ENCODE measurements around the gene DIS3L2.

DIS3L2 gene

GRCh38 chr2:232203936-232204335 lies 242.4 kb downstream of the DIS3L2 start:
- DNase-seq, result no peak

DNA sequence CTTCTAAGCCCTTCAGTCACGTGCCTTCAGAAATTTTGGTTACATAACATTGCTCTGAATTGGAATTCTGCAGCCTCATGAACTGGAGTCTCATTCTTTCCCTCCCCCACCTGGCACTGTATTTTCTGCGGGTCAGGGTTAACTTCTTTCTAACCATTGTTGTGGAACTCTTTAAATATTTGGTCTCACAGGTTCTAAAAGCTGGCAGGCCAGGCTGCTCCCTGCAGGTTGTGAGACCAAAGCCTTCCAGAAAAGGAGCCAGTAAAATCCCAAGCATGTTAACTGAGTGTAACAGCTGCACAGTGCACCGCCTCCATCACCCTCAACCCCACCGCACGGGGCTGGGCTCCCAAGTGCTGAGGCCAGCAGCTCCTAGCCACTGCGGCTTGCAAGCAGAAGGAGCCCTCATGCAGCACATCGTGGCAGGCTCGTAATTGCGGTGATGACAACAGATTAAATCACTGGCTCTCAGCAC lies 243.0 kb downstream of the DIS3L2 start:
- no peak for DNase-seq

GRCh38 chr2:232207174-232207573 lies 245.7 kb downstream of the DIS3L2 start:
- DNase-seq, result no peak

- DNase-seq, result no peak
Measured at GRCh38 chr2:232210306-232210705, 248.8 kb downstream of the DIS3L2 start.

GRCh38 chr2:232211743-232212686 lies 250.5 kb downstream of the DIS3L2 start:
- DNase-seq, result no peak

DNA sequence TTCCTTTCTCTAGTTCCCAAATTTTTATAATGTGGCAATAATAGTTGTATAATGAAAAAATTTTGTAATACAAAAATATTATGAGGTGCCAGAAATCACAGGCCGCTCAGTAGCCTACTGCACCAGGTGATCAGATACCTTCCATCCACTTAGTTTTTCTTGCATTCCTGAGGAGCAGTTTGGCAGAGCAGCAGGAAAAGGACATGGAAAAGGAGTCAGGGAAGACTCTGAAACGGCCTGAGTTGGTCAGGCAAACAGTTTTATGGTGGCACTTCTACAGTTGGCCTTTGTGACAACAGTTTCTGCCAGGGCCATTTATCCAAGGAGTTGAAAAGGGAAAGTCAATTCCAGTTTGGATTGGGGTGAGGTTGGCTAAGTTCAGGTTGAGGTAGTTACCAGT lies 251.7 kb downstream of the DIS3L2 start:
- DNase-seq, result no peak

DNA sequence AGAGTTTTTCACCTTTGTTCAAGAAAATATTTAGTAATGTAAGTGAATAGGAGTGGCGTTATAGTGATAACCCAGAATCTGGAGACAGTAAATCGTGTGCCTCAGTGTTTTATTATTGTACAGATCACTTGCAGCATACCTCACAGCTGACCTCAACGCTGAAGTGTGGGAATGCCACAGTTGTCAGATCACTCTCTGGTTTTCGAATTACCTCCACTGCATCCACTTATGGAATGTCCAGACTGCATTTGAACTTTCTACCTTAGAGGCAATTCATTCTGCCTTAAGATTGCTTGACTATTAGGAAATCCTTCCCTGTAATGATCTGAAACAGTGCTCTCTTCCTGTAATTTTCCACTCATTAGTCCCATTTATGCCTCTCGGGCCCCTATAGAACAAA lies 252.5 kb downstream of the DIS3L2 start:
- no peak for DNase-seq

DNA sequence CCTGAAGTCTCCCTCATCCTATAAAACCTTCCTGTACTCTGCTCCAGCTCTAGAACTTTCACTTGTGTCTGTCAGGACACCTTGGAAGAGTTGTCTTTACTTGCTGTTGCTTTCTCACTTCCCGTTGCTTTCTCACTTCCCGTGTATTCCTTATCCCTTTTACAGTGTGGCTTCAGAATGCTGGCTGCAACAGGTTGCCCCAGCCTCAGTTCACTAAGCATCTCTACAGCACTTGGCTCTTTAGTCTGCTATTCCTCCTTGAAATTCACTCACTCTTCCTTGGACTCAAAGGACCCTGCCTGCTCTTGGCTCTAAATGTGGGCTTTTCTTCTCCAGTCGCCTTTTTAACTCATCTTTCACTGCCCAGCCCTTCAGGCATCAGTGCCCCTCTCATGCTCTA lies 254.5 kb downstream of the DIS3L2 start:
- DNase-seq, result no peak

- DNase-seq, result no peak
Measured at GRCh38 chr2:232218778-232219495, 257.4 kb downstream of the DIS3L2 start.

DNA sequence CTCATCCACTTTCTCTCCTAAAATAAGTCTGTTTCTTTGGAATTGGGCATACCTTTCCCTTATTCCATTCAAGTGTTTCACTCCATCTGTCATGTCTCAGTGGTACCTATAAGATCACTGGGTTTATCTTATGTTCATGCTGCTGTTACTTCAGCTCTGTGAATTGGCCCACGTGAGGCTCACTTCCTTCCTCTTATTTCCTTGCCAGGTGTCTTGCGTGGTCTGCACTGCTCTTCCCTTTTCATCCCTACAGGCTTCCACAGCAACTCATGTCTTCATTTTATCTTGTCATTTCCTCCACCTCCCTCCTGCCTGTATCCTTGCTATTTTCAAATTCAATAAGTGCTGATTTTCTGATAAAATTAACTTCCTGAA lies 258.0 kb downstream of the DIS3L2 start:
- no peak for DNase-seq

- DNase-seq, result no peak
Measured at GRCh38 chr2:232219932-232220331, 258.4 kb downstream of the DIS3L2 start.

DNA sequence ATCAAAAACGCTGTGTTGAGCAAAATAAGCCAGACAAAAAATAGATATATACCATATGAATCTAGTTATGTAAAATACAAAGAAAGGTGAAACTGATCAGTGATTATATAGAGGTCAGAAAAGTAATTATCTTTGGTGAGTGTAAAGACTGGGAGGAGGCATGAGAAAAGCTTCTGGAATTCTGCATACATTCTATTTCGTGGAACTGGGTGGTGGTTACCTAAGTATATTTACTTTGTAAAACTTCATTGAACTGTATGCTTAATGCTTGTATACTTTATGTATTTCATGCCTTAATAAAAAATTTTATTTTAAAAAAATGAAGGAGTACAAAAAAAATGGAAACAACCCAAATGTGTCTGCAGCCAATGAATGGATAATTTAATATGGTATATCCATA lies 263.9 kb downstream of the DIS3L2 start:
- DNase-seq, result no peak

DNA sequence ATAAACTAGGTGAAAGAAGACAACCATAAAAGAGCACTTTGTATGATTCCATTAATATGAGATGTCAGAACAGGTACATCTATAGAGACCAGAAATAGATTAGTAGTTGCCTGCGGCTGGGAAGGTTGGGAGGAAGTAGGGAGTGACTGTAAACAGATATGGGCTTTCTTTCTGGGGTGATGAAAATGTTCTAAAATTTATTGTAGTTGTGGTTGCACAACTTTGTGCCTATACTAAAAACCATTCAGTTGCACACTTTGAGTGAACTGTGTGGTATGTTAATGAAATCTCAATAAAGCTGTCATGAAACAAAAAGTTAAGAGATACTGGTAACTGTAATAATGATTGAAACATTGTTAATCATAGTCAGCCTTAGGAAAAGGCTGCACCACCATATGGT lies 264.4 kb downstream of the DIS3L2 start:
- DNase-seq, result no peak

- no peak for DNase-seq
Measured at GRCh38 chr2:232228332-232228731, 266.8 kb downstream of the DIS3L2 start.

GRCh38 chr2:232228971-232229894 lies 267.7 kb downstream of the DIS3L2 start:
- no peak for DNase-seq

- DNase-seq, result no peak
Measured at GRCh38 chr2:232229911-232230310, 268.4 kb downstream of the DIS3L2 start.

DNA sequence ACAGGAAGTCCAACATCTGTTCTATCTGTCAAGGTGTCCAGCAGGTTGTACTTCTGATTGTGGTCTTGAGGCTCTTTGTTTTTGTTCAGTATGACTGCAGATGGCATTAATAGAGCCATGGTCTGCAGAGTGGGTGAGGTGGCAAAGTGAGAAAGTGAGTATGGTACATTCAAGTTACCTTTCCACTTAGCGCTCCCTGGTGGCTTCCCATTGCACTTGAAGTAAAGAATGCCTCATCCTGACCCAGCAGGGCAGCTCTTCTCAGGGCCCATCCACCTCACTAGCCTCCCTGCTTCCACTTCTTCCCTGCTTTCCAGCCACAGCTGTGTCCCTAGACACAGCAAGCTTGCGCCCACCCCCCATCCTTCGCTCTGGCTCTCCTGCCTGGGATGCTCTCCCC lies 269.0 kb downstream of the DIS3L2 start:
- no peak for DNase-seq

DNA sequence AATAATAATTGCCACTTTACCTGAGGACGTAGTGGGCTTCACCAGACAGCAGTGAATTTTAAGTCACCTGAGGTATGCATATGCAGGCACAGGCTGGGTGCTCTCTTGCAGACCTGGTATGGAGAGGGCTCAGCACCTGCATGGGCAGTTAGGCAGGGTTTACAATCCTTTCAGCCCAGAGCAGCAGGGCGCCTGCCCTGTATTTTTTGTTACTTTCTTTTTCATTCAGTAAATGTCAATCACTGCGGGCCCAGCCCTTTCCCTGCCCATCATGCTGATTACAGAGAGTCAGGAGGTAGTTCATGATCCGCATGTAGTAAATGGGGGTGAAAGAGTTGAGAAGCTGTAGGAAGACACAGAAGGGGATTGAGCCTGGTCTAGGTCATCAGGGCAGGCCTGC lies 270.0 kb downstream of the DIS3L2 start:
- no peak for DNase-seq

GRCh38 chr2:232232915-232233314 lies 271.4 kb downstream of the DIS3L2 start:
- no peak for DNase-seq

DNA sequence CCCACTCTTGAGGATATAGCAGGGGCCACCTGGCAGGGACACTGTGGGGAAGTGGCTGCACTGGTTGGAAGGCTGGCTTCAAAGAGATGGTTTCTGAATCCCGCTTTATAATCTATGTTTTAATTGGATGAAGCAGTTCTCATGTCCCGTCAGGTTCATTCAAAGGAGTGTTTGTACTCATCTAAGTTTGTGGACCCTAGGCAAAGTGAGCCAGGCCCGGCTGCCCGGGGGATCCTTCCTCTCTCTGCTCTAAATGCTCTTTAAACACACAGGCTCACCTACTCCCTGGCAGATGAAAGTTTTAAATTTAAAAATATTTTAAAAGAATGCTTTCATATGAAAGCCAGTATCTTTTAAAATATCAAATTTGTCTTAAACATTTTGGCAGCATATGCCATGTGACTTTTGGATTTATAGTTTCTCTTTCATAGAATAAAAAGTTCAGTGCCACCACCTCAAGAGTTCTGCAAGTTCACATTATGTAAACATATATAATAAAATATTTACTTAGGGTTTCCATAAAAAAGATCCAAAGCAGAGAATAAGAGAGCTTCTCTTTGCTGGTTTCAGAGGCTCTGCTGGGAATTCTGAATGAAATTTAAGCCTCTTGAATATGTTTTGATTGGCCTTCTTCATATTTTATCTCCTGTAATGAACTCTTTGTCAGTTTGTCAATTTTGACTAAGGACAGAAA lies 273.6 kb downstream of the DIS3L2 start:
- no peak for DNase-seq

DNA sequence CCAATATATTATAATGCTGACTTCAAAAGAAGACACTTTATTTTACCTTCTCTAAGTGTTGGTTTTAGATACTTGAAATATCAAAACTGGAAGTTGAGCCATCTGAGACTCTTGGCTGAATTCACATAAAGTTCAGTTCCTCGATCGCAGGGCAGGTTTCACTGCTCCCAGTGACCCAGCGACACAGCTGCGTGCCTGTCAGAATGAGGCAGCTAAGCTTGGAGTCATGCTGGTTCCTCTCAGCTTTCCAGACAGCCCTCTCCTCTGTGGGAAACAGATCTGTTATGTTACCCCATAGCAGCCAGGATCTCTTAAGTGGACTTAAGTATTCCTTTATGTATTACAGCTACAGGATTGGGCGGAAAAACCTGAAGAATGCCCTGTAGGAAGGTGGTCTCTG lies 274.2 kb downstream of the DIS3L2 start:
- DNase-seq, result no peak

GRCh38 chr2:232236200-232236599 lies 274.7 kb downstream of the DIS3L2 start:
- DNase-seq, result no peak

Data from activated naive CD4-positive, alpha-beta T cell (primary cell).